Measurements from ENCODE around the gene NCL.
A peak's percentile ranks its signal among the peaks of the same experiment; 100 is the strongest.
"Not testable (repeated sequence)": the region's sequence is repeated elsewhere in the genome, so short reads cannot be mapped to it uniquely, and the experiment has no call there.

NCL gene

GRCh38 chr2:231467613-231468530 is 3.6 kb upstream of the NCL start:
- H3K27ac ChIP-seq: no peak overlapping the region
- TF ChIP-seq ZFX (IDR thresholded peaks at IDR 0.05) (no peak), CTCF (conservative IDR thresholded peaks at IDR 0.05) (no peak)

- TF ChIP-seq ZFX (IDR thresholded peaks at IDR 0.05) (no peak), CTCF (conservative IDR thresholded peaks at IDR 0.05) (no peak)
- no peak overlapping the region for H3K27ac ChIP-seq
These were observed 2.8 kb upstream of the NCL start for GRCh38 chr2:231467016-231467545.

GRCh38 chr2:231464576-231465540 is 574 bp upstream of the NCL start:
- H3K27ac ChIP-seq: peak overlapping the region; percentile 99
- no peak for TF ChIP-seq CTCF (conservative IDR thresholded peaks at IDR 0.05)
- peak; percentile 73; the same call in 1 of the 2 replicates for TF ChIP-seq ZFX (IDR thresholded peaks at IDR 0.05)

GRCh38 chr2:231462729-231463465 is 1.4 kb downstream of the NCL start:
- H3K27ac ChIP-seq: peak overlapping the region; percentile 99; the same call in 1 of the 2 replicates
- TF ChIP-seq CTCF (conservative IDR thresholded peaks at IDR 0.05) (no peak), ZFX (IDR thresholded peaks at IDR 0.05) (no peak)

GRCh38 chr2:231461516-231461971 is 2.7 kb downstream of the NCL start:
- no peak overlapping the region for H3K27ac ChIP-seq
- TF ChIP-seq ZFX (IDR thresholded peaks at IDR 0.05) (no peak), CTCF (conservative IDR thresholded peaks at IDR 0.05) (no peak)

GRCh38 chr2:231460841-231461240 is 3.4 kb downstream of the NCL start:
- not testable (repeated sequence) for H3K27ac ChIP-seq

Measured in C4-2B (cell line).